Skeletal muscle satellite cell (primary cell): ENCODE data around the gene DNAH2.
A peak's percentile ranks its signal among the peaks of the same experiment; 100 is the strongest.

Experiments
- H3K27me3 ChIP-seq: 2 replicates; pipeline ENCODE4 v1.7.0; 2013; ENCODE audit warnings: low read length; ENCODE audit not compliant: control insufficient read depth, insufficient read depth
- H3K36me3 ChIP-seq: 2 replicates; pipeline ENCODE4 v1.7.0; 2013; ENCODE audit warnings: mild to moderate bottlenecking, control low read depth, low read length; ENCODE audit not compliant: insufficient read depth
- H3K4me1 ChIP-seq: 2 replicates; pipeline ENCODE4 v1.7.0; 2013; ENCODE audit warnings: low read length; ENCODE audit not compliant: control insufficient read depth, insufficient read depth
- H3K4me2 ChIP-seq: 2 replicates; pipeline ENCODE4 v1.7.0; 2013; ENCODE audit warnings: mild to moderate bottlenecking, low read length
- H3K4me3 ChIP-seq: 2 replicates; pipeline ENCODE4 v1.7.0; 2013; ENCODE audit warnings: low read length
- H3K9ac ChIP-seq: 2 replicates; pipeline ENCODE4 v1.7.0; 2013; ENCODE audit warnings: mild to moderate bottlenecking, low read depth, low read length, moderate library complexity
- H3K9me3 ChIP-seq: replicated peaks from 2 replicates; pipeline ENCODE4 v1.7.0; 2013; ENCODE audit warnings: mild to moderate bottlenecking, control low read depth, low read length

DNAH2 gene

GRCh38 chr17:7704601-7705268 lies 12.8 kb upstream of the DNAH2 start, which contains the start of gene EFNB3:
TSS of gene EFNB3 (plus strand) at chr17:7705202. CDS start at chr17:7705599, 397 bp downstream.
- no peaks in the 10 kb centered on the region for H3K9me3 ChIP-seq
- peaks cover 31% of the 10 kb centered on the region for H3K27me3 ChIP-seq
- peak within 1 kb of the TSS; percentile 13 for H3K9ac ChIP-seq
- H3K4me3 ChIP-seq, result peak within 1 kb of the TSS; percentile 62
- H3K36me3 ChIP-seq, result peaks cover 12% of the 10 kb centered on the region
- peaks cover 8% of the 10 kb centered on the region for H3K4me1 ChIP-seq
- H3K4me2 ChIP-seq, result peak within 1 kb of the TSS; percentile 82

GRCh38 chr17:7705269-7706255 lies 12.0 kb upstream of the DNAH2 start:
- peaks cover 8% of the 10 kb centered on the region for H3K4me1 ChIP-seq
- no peak overlapping the region for H3K9ac ChIP-seq
- H3K27me3 ChIP-seq, result peaks cover 31% of the 10 kb centered on the region
- no peaks in the 10 kb centered on the region for H3K9me3 ChIP-seq
- peak overlapping the region; percentile 82 for H3K4me2 ChIP-seq
- H3K36me3 ChIP-seq, result peaks cover 12% of the 10 kb centered on the region
- H3K4me3 ChIP-seq, result peak overlapping the region; percentile 62

GRCh38 chr17:7706631-7707354 lies 10.8 kb upstream of the DNAH2 start:
- Histone ChIP-seq H3K4me1 (peaks cover 8% of the 10 kb centered on the region), H3K9ac (no peak overlapping the region), H3K9me3 (no peaks in the 10 kb centered on the region), H3K27me3 (peaks cover 36% of the 10 kb centered on the region), H3K4me3 (no peak overlapping the region), H3K36me3 (peaks cover 9% of the 10 kb centered on the region), H3K4me2 (no peak overlapping the region)

- no peak overlapping the region for H3K4me3 ChIP-seq
- peaks cover 43% of the 10 kb centered on the region for H3K27me3 ChIP-seq
- no peaks in the 10 kb centered on the region for H3K9me3 ChIP-seq
- no peak overlapping the region for H3K9ac ChIP-seq
- peaks cover 3% of the 10 kb centered on the region for H3K36me3 ChIP-seq
- no peak overlapping the region for H3K4me2 ChIP-seq
- H3K4me1 ChIP-seq, result peaks cover 8% of the 10 kb centered on the region
Observed at GRCh38 chr17:7707446-7707845, 10.1 kb upstream of the DNAH2 start.

- Histone ChIP-seq H3K4me2 (no peak overlapping the region), H3K27me3 (peaks cover 48% of the 10 kb centered on the region), H3K9me3 (no peaks in the 10 kb centered on the region), H3K4me3 (no peak overlapping the region), H3K4me1 (peaks cover 8% of the 10 kb centered on the region), H3K36me3 (no peaks in the 10 kb centered on the region), H3K9ac (no peak overlapping the region)
Observed at GRCh38 chr17:7707858-7708750, 9.4 kb upstream of the DNAH2 start.

- Histone ChIP-seq H3K4me1 (peaks cover 8% of the 10 kb centered on the region), H3K9me3 (no peaks in the 10 kb centered on the region), H3K4me3 (no peak overlapping the region), H3K36me3 (no peaks in the 10 kb centered on the region), H3K27me3 (peaks cover 55% of the 10 kb centered on the region), H3K9ac (no peak overlapping the region), H3K4me2 (no peak overlapping the region)
Observed at GRCh38 chr17:7709031-7709430, 8.5 kb upstream of the DNAH2 start.

GRCh38 chr17:7710301-7710700 lies 7.2 kb upstream of the DNAH2 start:
- no peaks in the 10 kb centered on the region for H3K4me1 ChIP-seq
- no peaks in the 10 kb centered on the region for H3K36me3 ChIP-seq
- H3K27me3 ChIP-seq, result peaks cover 52% of the 10 kb centered on the region
- H3K4me3 ChIP-seq, result no peak overlapping the region
- H3K9ac ChIP-seq, result no peak overlapping the region
- H3K4me2 ChIP-seq, result no peak overlapping the region
- H3K9me3 ChIP-seq, result no peaks in the 10 kb centered on the region

- Histone ChIP-seq H3K4me3 (no peak overlapping the region), H3K9ac (no peak overlapping the region), H3K4me2 (no peak overlapping the region), H3K27me3 (peaks cover 48% of the 10 kb centered on the region), H3K36me3 (no peaks in the 10 kb centered on the region), H3K4me1 (peaks cover under 1% of the 10 kb centered on the region), H3K9me3 (no peaks in the 10 kb centered on the region)
Observed at GRCh38 chr17:7711051-7711755, 6.3 kb upstream of the DNAH2 start.

- Histone ChIP-seq H3K4me3 (no peak overlapping the region), H3K9me3 (no peaks in the 10 kb centered on the region), H3K4me1 (peaks cover 8% of the 10 kb centered on the region), H3K9ac (no peak overlapping the region), H3K36me3 (no peaks in the 10 kb centered on the region), H3K27me3 (peaks cover 41% of the 10 kb centered on the region), H3K4me2 (no peak overlapping the region)
Observed at GRCh38 chr17:7712111-7712771, 5.3 kb upstream of the DNAH2 start.

- Histone ChIP-seq H3K9ac (no peak overlapping the region), H3K4me3 (no peak overlapping the region), H3K9me3 (no peaks in the 10 kb centered on the region), H3K4me1 (peaks cover 13% of the 10 kb centered on the region), H3K27me3 (peaks cover 46% of the 10 kb centered on the region), H3K4me2 (no peak overlapping the region), H3K36me3 (no peaks in the 10 kb centered on the region)
Observed at GRCh38 chr17:7713782-7714181, 3.8 kb upstream of the DNAH2 start.
